Measurements from ENCODE around the gene ST8SIA1.

DNA sequence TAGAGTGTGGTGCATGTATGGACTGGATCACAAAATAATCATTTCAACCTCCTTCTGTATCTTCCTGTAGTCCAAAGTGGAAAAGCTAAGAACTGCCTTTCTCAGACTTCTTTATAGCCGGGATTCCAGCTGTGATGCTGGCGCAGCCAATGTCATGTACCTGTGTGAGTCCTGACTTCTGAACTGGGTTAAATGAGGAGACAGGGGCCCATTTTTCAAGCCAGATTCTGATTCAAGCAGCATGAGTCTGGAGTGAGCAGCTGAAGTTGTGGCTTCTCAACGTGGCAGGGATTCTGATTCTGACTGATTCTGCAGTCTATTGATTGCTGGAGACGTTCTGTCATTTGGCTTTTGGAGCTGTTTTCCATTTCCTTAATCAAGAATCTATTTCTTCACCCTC is 111.2 kb downstream of the ST8SIA1 start:
- TF ChIP-seq, protein P1, sequence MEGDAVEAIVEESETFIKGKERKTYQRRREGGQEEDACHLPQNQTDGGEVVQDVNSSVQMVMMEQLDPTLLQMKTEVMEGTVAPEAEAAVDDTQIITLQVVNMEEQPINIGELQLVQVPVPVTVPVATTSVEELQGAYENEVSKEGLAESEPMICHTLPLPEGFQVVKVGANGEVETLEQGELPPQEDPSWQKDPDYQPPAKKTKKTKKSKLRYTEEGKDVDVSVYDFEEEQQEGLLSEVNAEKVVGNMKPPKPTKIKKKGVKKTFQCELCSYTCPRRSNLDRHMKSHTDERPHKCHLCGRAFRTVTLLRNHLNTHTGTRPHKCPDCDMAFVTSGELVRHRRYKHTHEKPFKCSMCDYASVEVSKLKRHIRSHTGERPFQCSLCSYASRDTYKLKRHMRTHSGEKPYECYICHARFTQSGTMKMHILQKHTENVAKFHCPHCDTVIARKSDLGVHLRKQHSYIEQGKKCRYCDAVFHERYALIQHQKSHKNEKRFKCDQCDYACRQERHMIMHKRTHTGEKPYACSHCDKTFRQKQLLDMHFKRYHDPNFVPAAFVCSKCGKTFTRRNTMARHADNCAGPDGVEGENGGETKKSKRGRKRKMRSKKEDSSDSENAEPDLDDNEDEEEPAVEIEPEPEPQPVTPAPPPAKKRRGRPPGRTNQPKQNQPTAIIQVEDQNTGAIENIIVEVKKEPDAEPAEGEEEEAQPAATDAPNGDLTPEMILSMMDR (IDR thresholded peaks at IDR 0.05; ENCODE audit: insufficient read depth, low read length) = no peak
- TF ChIP-seq, protein P2, sequence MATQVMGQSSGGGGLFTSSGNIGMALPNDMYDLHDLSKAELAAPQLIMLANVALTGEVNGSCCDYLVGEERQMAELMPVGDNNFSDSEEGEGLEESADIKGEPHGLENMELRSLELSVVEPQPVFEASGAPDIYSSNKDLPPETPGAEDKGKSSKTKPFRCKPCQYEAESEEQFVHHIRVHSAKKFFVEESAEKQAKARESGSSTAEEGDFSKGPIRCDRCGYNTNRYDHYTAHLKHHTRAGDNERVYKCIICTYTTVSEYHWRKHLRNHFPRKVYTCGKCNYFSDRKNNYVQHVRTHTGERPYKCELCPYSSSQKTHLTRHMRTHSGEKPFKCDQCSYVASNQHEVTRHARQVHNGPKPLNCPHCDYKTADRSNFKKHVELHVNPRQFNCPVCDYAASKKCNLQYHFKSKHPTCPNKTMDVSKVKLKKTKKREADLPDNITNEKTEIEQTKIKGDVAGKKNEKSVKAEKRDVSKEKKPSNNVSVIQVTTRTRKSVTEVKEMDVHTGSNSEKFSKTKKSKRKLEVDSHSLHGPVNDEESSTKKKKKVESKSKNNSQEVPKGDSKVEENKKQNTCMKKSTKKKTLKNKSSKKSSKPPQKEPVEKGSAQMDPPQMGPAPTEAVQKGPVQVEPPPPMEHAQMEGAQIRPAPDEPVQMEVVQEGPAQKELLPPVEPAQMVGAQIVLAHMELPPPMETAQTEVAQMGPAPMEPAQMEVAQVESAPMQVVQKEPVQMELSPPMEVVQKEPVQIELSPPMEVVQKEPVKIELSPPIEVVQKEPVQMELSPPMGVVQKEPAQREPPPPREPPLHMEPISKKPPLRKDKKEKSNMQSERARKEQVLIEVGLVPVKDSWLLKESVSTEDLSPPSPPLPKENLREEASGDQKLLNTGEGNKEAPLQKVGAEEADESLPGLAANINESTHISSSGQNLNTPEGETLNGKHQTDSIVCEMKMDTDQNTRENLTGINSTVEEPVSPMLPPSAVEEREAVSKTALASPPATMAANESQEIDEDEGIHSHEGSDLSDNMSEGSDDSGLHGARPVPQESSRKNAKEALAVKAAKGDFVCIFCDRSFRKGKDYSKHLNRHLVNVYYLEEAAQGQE (IDR thresholded peaks at IDR 0.05; ENCODE audit: insufficient replicate concordance, low read depth) = no peak
- no peak for TF ChIP-seq GABPA (IDR thresholded peaks at IDR 0.05; ENCODE audit: low read depth)
- no peak for TF ChIP-seq POLR2AphosphoS5 (IDR thresholded peaks at IDR 0.05; ENCODE audit: low read depth)

Measured in HL-60 (cell line).